ENCODE measurements around the gene PPM1A.
A peak's percentile ranks its signal among the peaks of the same experiment; 100 is the strongest.

The PPM1A gene

GRCh38 chr14:60250257-60251035, 1.4 kb downstream of the PPM1A start:
- Histone ChIP-seq H2AFZ (ENCODE audit: low read depth, low read length) (peak overlapping the region; percentile 28), H3K79me2 (ENCODE audit: insufficient read depth, low read length) (peaks cover 59% of the 10 kb centered on the region), H3K9me3 (ENCODE audit: insufficient read depth, low read length, severe bottlenecking) (no peaks in the 10 kb centered on the region), H3K27me3 (ENCODE audit: insufficient read depth, low read length, poor library complexity) (no peaks in the 10 kb centered on the region), H3K27ac (ENCODE audit: low read length) (peak overlapping the region; percentile 71), H3K36me3 (ENCODE audit: insufficient read depth, low read length) (peaks cover 2% of the 10 kb centered on the region; the same call in 1 of the 2 replicates), H3K9ac (ENCODE audit: low read depth, low read length) (peak overlapping the region; percentile 93), H4K20me1 (ENCODE audit: insufficient read depth, low read length) (peaks cover 42% of the 10 kb centered on the region), H3K4me3 (ENCODE audit: low read depth in 1 of 2, low read length in 2 of 2) (peak overlapping the region; percentile 62 to 67; a peak in 3 of 4 replicates), H3K4me1 (ENCODE audit: insufficient read depth, low read length) (peaks cover 47% of the 10 kb centered on the region), H3K4me2 (ENCODE audit: insufficient read depth, low read length) (peak overlapping the region; percentile 80)
- TF ChIP-seq EZH2 (IDR thresholded peaks at IDR 0.05; ENCODE audit: borderline replicate concordance, low read depth, low read length, severe bottlenecking) = no peak
- no peak for TF ChIP-seq CTCF (IDR thresholded peaks at IDR 0.05; ENCODE audit: borderline replicate concordance, extremely low read depth, low read length, poor library complexity, severe bottlenecking)
- DNase-seq (no peak), ATAC-seq (ENCODE audit: insufficient read depth, low read depth) (no peak)

DNA sequence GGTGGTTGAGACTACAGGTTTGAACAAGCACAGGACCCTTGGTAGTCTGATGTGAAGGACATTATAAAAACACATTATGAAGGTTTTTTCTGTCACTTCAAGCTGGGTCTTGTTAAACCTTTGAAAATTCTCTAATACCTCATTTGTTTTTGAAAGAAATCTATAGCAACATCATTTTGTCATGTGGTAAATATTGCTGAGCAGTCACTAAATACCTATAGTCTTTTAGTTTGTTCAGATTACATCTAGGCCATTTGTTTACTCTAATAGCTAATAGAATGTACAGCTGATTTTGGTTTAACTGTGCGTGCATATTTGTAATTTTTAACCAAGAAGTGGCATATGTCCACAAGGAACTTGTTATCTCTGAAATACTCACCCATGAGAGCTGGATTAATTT, 2.9 kb downstream of the PPM1A start:
- peaks cover 55% of the 10 kb centered on the region for H4K20me1 ChIP-seq (ENCODE audit: insufficient read depth, low read length)
- H3K9ac ChIP-seq (ENCODE audit: low read depth, low read length) = peak overlapping the region; percentile 93; the same call in 1 of the 2 replicates
- no peak overlapping the region for H3K27ac ChIP-seq (ENCODE audit: low read length)

DNA sequence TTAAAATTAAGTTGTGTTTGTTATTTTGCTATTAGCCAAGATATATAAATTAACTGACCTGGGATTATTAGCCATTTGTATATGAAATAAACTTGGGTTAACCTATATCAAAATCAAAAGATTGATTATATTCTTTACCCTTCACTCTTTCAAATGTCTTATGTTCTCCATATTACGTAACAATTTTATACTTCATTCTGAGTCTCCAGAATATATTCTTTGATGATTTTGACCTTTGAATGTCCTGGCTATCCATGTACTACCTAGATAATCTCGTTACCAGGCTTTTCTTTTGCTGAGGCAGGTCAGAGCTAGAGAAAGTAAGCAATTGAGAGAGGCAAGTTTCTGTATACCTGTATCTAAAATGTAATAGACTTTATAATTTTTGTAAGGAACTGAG, 3.6 kb downstream of the PPM1A start:
- peaks cover 37% of the 10 kb centered on the region for H3K4me1 ChIP-seq (ENCODE audit: insufficient read depth, low read length)
- peaks cover 56% of the 10 kb centered on the region for H4K20me1 ChIP-seq (ENCODE audit: insufficient read depth, low read length)
- H3K79me2 ChIP-seq (ENCODE audit: insufficient read depth, low read length) = peaks cover 81% of the 10 kb centered on the region
- TF ChIP-seq EZH2 (IDR thresholded peaks at IDR 0.05; ENCODE audit: borderline replicate concordance, low read depth, low read length, severe bottlenecking) (no peak), CTCF (IDR thresholded peaks at IDR 0.05; ENCODE audit: borderline replicate concordance, extremely low read depth, low read length, poor library complexity, severe bottlenecking) (no peak)
- peak overlapping the region in 1 of 2 experiments; percentile 67; a peak in 1 of 4 replicates for H3K4me3 ChIP-seq (ENCODE audit: low read depth in 1 of 2, low read length in 2 of 2)
- H3K27ac ChIP-seq (ENCODE audit: low read length) = no peak overlapping the region
- ATAC-seq (ENCODE audit: insufficient read depth, low read depth) (no peak), DNase-seq (no peak)
- H3K4me2 ChIP-seq (ENCODE audit: insufficient read depth, low read length) = peak overlapping the region; percentile 80; the same call in 1 of the 2 replicates
- H3K9ac ChIP-seq (ENCODE audit: low read depth, low read length) = no peak overlapping the region
- no peak overlapping the region for H2AFZ ChIP-seq (ENCODE audit: low read depth, low read length)
- no peaks in the 10 kb centered on the region for H3K9me3 ChIP-seq (ENCODE audit: insufficient read depth, low read length, severe bottlenecking)
- no peaks in the 10 kb centered on the region for H3K27me3 ChIP-seq (ENCODE audit: insufficient read depth, low read length, poor library complexity)
- peaks cover 2% of the 10 kb centered on the region; the same call in 1 of the 2 replicates for H3K36me3 ChIP-seq (ENCODE audit: insufficient read depth, low read length)

More for the DNA sequence above, 2.9 kb downstream of the PPM1A start:
- no peak for ATAC-seq (ENCODE audit: insufficient read depth, low read depth)
- no peaks in the 10 kb centered on the region for H3K9me3 ChIP-seq (ENCODE audit: insufficient read depth, low read length, severe bottlenecking)
- no peaks in the 10 kb centered on the region for H3K27me3 ChIP-seq (ENCODE audit: insufficient read depth, low read length, poor library complexity)
- H3K4me2 ChIP-seq (ENCODE audit: insufficient read depth, low read length) = peak overlapping the region; percentile 80
- peaks cover 2% of the 10 kb centered on the region; the same call in 1 of the 2 replicates for H3K36me3 ChIP-seq (ENCODE audit: insufficient read depth, low read length)
- no peak for DNase-seq
- no peak overlapping the region for H2AFZ ChIP-seq (ENCODE audit: low read depth, low read length)
- H3K4me1 ChIP-seq (ENCODE audit: insufficient read depth, low read length) = peaks cover 44% of the 10 kb centered on the region
- H3K79me2 ChIP-seq (ENCODE audit: insufficient read depth, low read length) = peaks cover 73% of the 10 kb centered on the region
- peak overlapping the region in 1 of 2 experiments; percentile 67; a peak in 1 of 4 replicates for H3K4me3 ChIP-seq (ENCODE audit: low read depth in 1 of 2, low read length in 2 of 2)
- TF ChIP-seq CTCF (IDR thresholded peaks at IDR 0.05; ENCODE audit: borderline replicate concordance, extremely low read depth, low read length, poor library complexity, severe bottlenecking) = no peak

All from DND-41 (cell line).